Skeletal muscle satellite cell (primary cell): ENCODE results near the gene BUB1B. TPM values are rescaled to one million over a fixed set of nuclear protein-coding genes. Genes with fewer than 3 reads are reported as not detected.
"Not testable (repeated sequence)": the region's sequence is repeated elsewhere in the genome, so short reads cannot be mapped to it uniquely, and the experiment has no call there.

ENCODE experiments used
- H3K27me3 ChIP-seq: 2 replicates; pipeline ENCODE4 v1.7.0; 2013; ENCODE audit warnings: low read length; ENCODE audit not compliant: control insufficient read depth, insufficient read depth
- H3K36me3 ChIP-seq: 2 replicates; pipeline ENCODE4 v1.7.0; 2013; ENCODE audit warnings: mild to moderate bottlenecking, control low read depth, low read length; ENCODE audit not compliant: insufficient read depth
- H3K4me1 ChIP-seq: 2 replicates; pipeline ENCODE4 v1.7.0; 2013; ENCODE audit warnings: low read length; ENCODE audit not compliant: control insufficient read depth, insufficient read depth
- H3K4me2 ChIP-seq: 2 replicates; pipeline ENCODE4 v1.7.0; 2013; ENCODE audit warnings: mild to moderate bottlenecking, low read length
- H3K4me3 ChIP-seq: 2 replicates; pipeline ENCODE4 v1.7.0; 2013; ENCODE audit warnings: low read length
- H3K9ac ChIP-seq: 2 replicates; pipeline ENCODE4 v1.7.0; 2013; ENCODE audit warnings: mild to moderate bottlenecking, low read depth, low read length, moderate library complexity
- H3K9me3 ChIP-seq: replicated peaks from 2 replicates; pipeline ENCODE4 v1.7.0; 2013; ENCODE audit warnings: mild to moderate bottlenecking, control low read depth, low read length
- total RNA-seq: library from RNA; depleted of rRNA; stranded (reverse); fragments of >200 nt; gene quantifications from 2 replicates; pipeline ENCODE4 v1.2.3, GENCODE V29; 2012; rRNA removed

Gene BUB1B
- total RNA-seq = 15.7 and 22.1 TPM in 2 replicates

DNA sequence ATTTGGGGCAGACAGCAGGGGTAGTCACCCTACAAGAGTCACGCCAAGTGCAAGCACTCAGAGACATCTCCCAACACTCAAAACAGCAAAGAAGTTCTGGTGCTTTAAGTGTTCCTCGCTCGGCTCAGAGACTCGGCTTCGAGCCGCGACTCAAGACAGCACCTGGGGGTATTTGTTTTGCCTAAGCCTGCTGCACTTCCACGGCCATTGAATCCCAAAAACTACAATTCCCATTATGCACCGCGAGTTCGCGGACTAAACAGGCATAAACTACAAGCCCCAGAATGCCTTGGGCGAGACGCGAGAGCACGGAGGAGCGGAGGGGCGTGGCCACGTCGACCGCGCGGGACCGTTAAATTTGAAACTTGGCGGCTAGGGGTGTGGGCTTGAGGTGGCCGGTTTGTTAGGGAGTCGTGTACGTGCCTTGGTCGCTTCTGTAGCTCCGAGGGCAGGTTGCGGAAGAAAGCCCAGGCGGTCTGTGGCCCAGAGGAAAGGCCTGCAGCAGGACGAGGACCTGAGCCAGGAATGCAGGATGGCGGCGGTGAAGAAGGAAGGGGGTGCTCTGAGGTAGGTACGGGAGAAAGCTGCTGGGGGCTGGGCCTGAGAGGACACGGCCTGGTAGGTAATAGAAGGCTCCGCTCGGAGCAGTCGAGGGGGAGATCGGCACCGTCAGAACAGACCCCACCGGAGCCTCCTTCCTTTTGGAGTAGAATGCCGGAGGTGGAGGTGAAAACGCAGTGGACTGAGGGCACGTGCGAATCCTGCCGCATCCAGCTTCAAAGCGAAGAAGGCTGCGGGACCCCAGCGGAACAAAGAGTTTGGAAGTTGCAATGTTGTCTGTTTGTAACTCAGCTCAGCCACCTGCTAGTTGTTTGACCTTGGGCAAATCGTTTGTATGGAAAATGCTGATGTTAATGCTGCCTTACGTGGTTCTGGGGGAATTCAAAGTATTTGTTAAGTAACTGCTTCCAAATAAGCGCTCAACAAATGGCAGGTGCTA, at the start of gene BUB1B:
Gene BUB1B (plus strand): TSS at position 381 of the 1,000 bp plus-strand sequence. CDS start 152 bp downstream, at position 533.
- Histone ChIP-seq H3K36me3 (peaks cover 5% of the 10 kb centered on the region), H3K27me3 (no peaks in the 10 kb centered on the region), H3K4me3 (peak within 1 kb of the TSS; percentile 82), H3K4me2 (peak within 1 kb of the TSS; percentile 79), H3K9me3 (no peaks in the 10 kb centered on the region), H3K9ac (peak within 1 kb of the TSS; percentile 69), H3K4me1 (peaks cover 21% of the 10 kb centered on the region)

DNA sequence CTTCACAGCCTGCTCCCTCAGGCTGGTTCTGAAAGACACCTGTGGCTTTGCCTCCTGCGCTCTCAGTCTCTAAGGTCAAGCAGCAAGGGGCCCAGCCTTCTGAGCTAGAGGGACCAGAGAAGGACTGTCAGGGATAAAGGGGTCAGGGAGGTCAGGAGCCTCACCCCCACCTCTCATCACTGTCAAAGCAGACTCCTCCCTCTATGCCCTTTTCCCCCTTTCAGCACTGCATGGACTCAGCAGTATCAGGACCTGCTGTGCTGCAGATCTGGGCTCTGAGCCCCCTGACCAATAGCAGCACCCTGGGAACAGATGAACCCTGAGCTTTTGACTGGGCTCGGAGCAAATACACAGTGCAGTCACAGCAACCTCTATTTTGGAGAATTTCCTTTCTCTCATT, 49.0 kb upstream of the BUB1B start:
- Histone ChIP-seq H3K4me3 (no peak overlapping the region), H3K27me3 (peaks cover 52% of the 10 kb centered on the region), H3K4me2 (no peak overlapping the region), H3K36me3 (no peaks in the 10 kb centered on the region), H3K9ac (no peak overlapping the region), H3K4me1 (peaks cover 20% of the 10 kb centered on the region), H3K9me3 (no peaks in the 10 kb centered on the region)

GRCh38 chr15:40112789-40113188, 48.1 kb upstream of the BUB1B start:
- Histone ChIP-seq H3K4me1 (peaks cover 12% of the 10 kb centered on the region), H3K27me3 (peaks cover 56% of the 10 kb centered on the region), H3K9ac (no peak overlapping the region), H3K4me2 (no peak overlapping the region), H3K36me3 (no peaks in the 10 kb centered on the region), H3K9me3 (no peaks in the 10 kb centered on the region), H3K4me3 (no peak overlapping the region)

- Histone ChIP-seq H3K4me2 (no peak overlapping the region), H3K9ac (no peak overlapping the region), H3K4me1 (peaks cover 4% of the 10 kb centered on the region), H3K36me3 (no peaks in the 10 kb centered on the region), H3K9me3 (no peaks in the 10 kb centered on the region), H3K4me3 (no peak overlapping the region), H3K27me3 (peaks cover 62% of the 10 kb centered on the region)
Observed at GRCh38 chr15:40114218-40114617, 46.7 kb upstream of the BUB1B start.

- not testable (repeated sequence) for H3K9ac ChIP-seq, H3K9me3 ChIP-seq, H3K4me3 ChIP-seq, H3K4me2 ChIP-seq, H3K4me1 ChIP-seq, H3K36me3 ChIP-seq
- peaks cover 66% of the 10 kb centered on the region for H3K27me3 ChIP-seq
Observed at GRCh38 chr15:40115106-40115505, 45.8 kb upstream of the BUB1B start.

- no peaks in the 10 kb centered on the region for H3K36me3 ChIP-seq
- no peak overlapping the region for H3K9ac ChIP-seq
- H3K27me3 ChIP-seq = peaks cover 69% of the 10 kb centered on the region
- no peak overlapping the region for H3K4me2 ChIP-seq
- H3K9me3 ChIP-seq = no peaks in the 10 kb centered on the region
- no peak overlapping the region for H3K4me3 ChIP-seq
- no peaks in the 10 kb centered on the region for H3K4me1 ChIP-seq
Observed at GRCh38 chr15:40115670-40116093, 45.2 kb upstream of the BUB1B start.

GRCh38 chr15:40118473-40118872, 42.4 kb upstream of the BUB1B start:
- Histone ChIP-seq H3K36me3 (no peaks in the 10 kb centered on the region), H3K4me3 (no peak overlapping the region)

GRCh38 chr15:40121911-40122638, 38.8 kb upstream of the BUB1B start:
- Histone ChIP-seq H3K27me3 (peaks cover 33% of the 10 kb centered on the region), H3K36me3 (no peaks in the 10 kb centered on the region), H3K4me3 (no peak overlapping the region), H3K4me1 (no peaks in the 10 kb centered on the region), H3K4me2 (no peak overlapping the region), H3K9me3 (no peaks in the 10 kb centered on the region), H3K9ac (no peak overlapping the region)

More at GRCh38 chr15:40118473-40118872, 42.4 kb upstream of the BUB1B start:
- Histone ChIP-seq H3K27me3 (peaks cover 54% of the 10 kb centered on the region), H3K9ac (no peak overlapping the region), H3K9me3 (no peaks in the 10 kb centered on the region), H3K4me1 (no peaks in the 10 kb centered on the region), H3K4me2 (no peak overlapping the region)

- H3K4me3 ChIP-seq = not testable (repeated sequence)
Observed at GRCh38 chr15:40122989-40123388, 37.9 kb upstream of the BUB1B start.

GRCh38 chr15:40123863-40124262, 37.0 kb upstream of the BUB1B start:
- H3K4me1 ChIP-seq, H3K9ac ChIP-seq, H3K9me3 ChIP-seq, H3K36me3 ChIP-seq, H3K4me2 ChIP-seq, H3K4me3 ChIP-seq: not testable (repeated sequence)
- H3K27me3 ChIP-seq = peaks cover 40% of the 10 kb centered on the region

More at GRCh38 chr15:40122989-40123388, 37.9 kb upstream of the BUB1B start:
- H3K27me3 ChIP-seq = peaks cover 37% of the 10 kb centered on the region
- H3K36me3 ChIP-seq, H3K9me3 ChIP-seq, H3K9ac ChIP-seq, H3K4me2 ChIP-seq, H3K4me1 ChIP-seq: not testable (repeated sequence)

DNA sequence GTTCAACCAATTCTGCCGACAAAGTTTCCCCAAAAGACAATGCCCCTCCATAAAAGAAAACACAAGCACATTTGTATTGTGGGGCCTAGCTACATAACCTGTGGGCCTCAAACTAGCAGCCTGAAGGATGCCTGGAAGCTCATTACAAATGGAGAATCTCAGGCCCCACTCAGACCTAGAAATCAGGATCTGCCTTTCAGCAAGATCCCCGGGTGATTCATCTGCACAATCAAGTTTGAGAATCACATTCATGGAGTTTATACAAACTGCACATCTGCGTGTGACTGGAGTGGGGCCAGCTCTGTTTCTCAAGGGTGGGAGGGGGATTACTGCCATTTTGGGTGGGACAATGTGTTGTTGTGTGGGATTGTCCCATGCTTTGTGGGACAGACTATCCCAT, 36.5 kb upstream of the BUB1B start:
- H3K4me2 ChIP-seq, H3K36me3 ChIP-seq, H3K4me3 ChIP-seq, H3K9me3 ChIP-seq, H3K9ac ChIP-seq, H3K4me1 ChIP-seq: not testable (repeated sequence)
- H3K27me3 ChIP-seq = peaks cover 40% of the 10 kb centered on the region
